Activated B cell treated with CpG ODN at 0.5 μM for 24 hours (primary cell): Measurements from ENCODE around the gene STYXL1. TPM values are rescaled to one million over a fixed set of nuclear protein-coding genes. Genes with fewer than 3 reads are reported as not detected.
"Not testable (repeated sequence)": the region's sequence is repeated elsewhere in the genome, so short reads cannot be mapped to it uniquely, and the experiment has no call there.

Experiments
- ATAC-seq: fragments of 200-7000 bp; cut with Tn5 transposase; one replicate; pipeline ENCODE4 v1.10.0; 2021; ENCODE audit warnings: low read depth, mild to moderate bottlenecking, moderate library complexity
- CTCF ChIA-PET: fragments of 350-600 bp; sonication (Branson Sonifier 250); formaldehyde crosslinking; loops from one replicate; lab custom pipeline; 2021; ENCODE audit warnings: antibody characterized with exemption; lab: Charles Lee
- POLR2A ChIA-PET: fragments of 350-600 bp; sonication (Branson Sonifier 250); formaldehyde crosslinking; loops from one replicate; lab custom pipeline; 2021; ENCODE audit warnings: antibody characterized with exemption; lab: Charles Lee
- DNase-seq: peaks from one replicate; pipeline ENCODE4 v3.0.0; 2022
- H3K27ac Mint-ChIP-seq: one replicate; pipeline ENCODE4 v1.8.0; 2020; ENCODE audit warnings: mixed read lengths
- H3K27me3 Mint-ChIP-seq: one replicate; pipeline ENCODE4 v1.8.0; 2021; ENCODE audit warnings: mixed read lengths
- H3K36me3 Mint-ChIP-seq: one replicate; pipeline ENCODE4 v1.8.0; 2021; ENCODE audit warnings: low read depth, mixed read lengths
- H3K4me1 Mint-ChIP-seq: one replicate; pipeline ENCODE4 v1.8.0; 2021; ENCODE audit warnings: mixed read lengths
- H3K4me3 Mint-ChIP-seq: one replicate; pipeline ENCODE4 v1.8.0; 2020; ENCODE audit warnings: mild to moderate bottlenecking, mixed read lengths
- H3K9me3 Mint-ChIP-seq: one replicate; pipeline ENCODE4 v1.8.0; 2020; ENCODE audit warnings: mixed read lengths
- intact Hi-C: fragments of 100-400 bp; cut with micrococcal nuclease; formaldehyde crosslinking; loops from one replicate; pipeline ENCODE4 v1.15.1; 2024
- total RNA-seq: library from RNA; stranded (reverse); gene quantifications from 2 replicates; pipeline ENCODE4 v1.2.3, GENCODE V29; 2022
- TF ChIP-seq, protein P1 (sequence below): fragments of 200-600 bp; IDR thresholded peaks from one replicate; pipeline ENCODE4 v1.8.0; 2022; ENCODE audit warnings: antibody characterized with exemption, mild to moderate bottlenecking

STYXL1 gene
- total RNA-seq, 1 donor from 2014 or later: 23.1 TPM

DNA sequence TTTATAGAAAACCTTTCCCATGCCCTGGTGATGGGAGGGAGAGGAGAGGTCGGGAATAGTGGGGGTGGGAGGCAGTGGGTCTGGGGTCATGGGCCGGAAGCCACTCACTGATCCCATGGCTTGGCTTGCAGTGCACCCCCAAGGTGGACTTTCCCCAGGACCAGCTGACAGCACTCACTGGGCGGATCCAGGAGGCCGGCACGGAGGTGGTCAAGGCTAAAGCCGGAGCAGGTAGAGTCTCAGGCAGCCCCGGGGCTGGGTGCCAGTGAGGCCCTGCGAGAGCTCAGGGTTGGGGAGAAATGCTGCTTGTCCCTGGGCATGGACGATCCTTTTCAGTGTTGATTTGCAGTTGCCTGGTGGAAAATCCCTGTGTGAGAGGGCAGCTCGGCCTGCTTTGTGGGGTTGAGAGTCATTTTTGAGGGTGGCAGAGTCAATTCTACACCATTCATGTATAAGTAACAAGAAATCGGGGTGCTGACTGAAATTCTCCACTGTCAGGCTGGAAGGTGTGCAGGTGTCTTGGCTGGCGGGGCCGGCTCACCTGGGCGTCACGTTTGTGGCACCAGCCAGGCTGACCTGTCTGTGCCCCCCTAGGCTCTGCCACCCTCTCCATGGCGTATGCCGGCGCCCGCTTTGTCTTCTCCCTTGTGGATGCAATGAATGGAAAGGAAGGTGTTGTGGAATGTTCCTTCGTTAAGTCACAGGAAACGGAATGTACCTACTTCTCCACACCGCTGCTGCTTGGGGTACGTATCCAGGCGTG lies 16.6 kb upstream of the STYXL1 start:
- Mint-ChIP-seq H3K4me3 (no peak overlapping the region), H3K27ac (no peak overlapping the region), H3K27me3 (no peaks in the 10 kb centered on the region), H3K4me1 (no peaks in the 10 kb centered on the region), H3K9me3 (no peaks in the 10 kb centered on the region), H3K36me3 (peaks cover 78% of the 10 kb centered on the region)
- TF ChIP-seq, protein P1, sequence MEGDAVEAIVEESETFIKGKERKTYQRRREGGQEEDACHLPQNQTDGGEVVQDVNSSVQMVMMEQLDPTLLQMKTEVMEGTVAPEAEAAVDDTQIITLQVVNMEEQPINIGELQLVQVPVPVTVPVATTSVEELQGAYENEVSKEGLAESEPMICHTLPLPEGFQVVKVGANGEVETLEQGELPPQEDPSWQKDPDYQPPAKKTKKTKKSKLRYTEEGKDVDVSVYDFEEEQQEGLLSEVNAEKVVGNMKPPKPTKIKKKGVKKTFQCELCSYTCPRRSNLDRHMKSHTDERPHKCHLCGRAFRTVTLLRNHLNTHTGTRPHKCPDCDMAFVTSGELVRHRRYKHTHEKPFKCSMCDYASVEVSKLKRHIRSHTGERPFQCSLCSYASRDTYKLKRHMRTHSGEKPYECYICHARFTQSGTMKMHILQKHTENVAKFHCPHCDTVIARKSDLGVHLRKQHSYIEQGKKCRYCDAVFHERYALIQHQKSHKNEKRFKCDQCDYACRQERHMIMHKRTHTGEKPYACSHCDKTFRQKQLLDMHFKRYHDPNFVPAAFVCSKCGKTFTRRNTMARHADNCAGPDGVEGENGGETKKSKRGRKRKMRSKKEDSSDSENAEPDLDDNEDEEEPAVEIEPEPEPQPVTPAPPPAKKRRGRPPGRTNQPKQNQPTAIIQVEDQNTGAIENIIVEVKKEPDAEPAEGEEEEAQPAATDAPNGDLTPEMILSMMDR: no peak
- intact Hi-C loops: no loop called here
- ChIA-PET POLR2A (no interaction called here), CTCF (no interaction called here)
- DNase-seq (no peak), ATAC-seq (no peak)

DNA sequence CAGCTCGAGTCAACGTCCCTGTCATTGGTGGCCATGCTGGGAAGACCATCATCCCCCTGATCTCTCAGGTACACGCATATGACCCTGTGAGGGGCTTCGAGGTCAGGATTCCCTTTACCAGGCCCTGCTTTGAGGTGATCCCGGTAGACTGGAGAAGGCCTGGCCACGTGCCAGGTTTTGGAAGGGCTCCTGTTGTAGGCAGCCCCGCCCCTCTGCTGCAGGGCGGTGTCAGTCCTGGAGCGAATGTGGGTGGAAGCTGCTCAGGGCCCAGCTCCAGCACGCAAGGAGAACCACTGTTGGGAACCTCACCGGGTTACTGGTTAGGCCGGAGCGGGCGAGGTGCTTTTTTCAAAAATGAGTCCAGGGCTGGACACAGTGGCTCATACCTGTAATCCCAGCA lies 15.7 kb upstream of the STYXL1 start:
- Mint-ChIP-seq H3K4me3 (no peak overlapping the region), H3K4me1 (no peaks in the 10 kb centered on the region), H3K27me3 (no peaks in the 10 kb centered on the region), H3K27ac (no peak overlapping the region), H3K9me3 (no peaks in the 10 kb centered on the region), H3K36me3 (peaks cover 87% of the 10 kb centered on the region)
- intact Hi-C loops: no loop called here
- TF ChIP-seq, protein P1: no peak
- no peak for ATAC-seq
- ChIA-PET POLR2A (no interaction called here), CTCF (no interaction called here)
- no peak for DNase-seq

DNA sequence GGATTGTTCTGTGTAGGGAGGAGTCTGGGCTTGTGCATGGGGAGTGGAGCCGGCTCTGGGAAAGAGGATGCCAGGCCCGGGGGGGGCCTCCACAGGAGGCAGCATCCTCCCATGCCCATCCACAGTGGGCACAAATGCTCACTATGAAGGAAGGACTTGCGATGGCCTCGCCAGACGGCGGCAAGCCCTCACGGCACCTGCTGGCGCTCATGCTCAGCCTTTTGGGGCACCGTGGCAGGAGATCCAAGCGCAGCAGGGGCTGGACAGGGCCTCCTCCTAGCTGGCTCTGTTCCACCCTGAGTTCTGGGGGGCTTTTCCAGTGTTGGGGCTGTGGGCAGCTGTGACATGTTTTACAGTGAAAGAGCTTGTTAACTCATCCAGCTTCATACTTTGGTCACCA lies 15.3 kb upstream of the STYXL1 start:
- Mint-ChIP-seq H3K27me3 (no peaks in the 10 kb centered on the region), H3K4me3 (no peak overlapping the region), H3K27ac (no peak overlapping the region), H3K9me3 (no peaks in the 10 kb centered on the region), H3K4me1 (no peaks in the 10 kb centered on the region), H3K36me3 (peaks cover 91% of the 10 kb centered on the region)
- ChIA-PET POLR2A (no interaction called here), CTCF (no interaction called here)
- TF ChIP-seq, protein P1: no peak
- intact Hi-C loops: no loop called here
- no peak for DNase-seq
- no peak for ATAC-seq

DNA sequence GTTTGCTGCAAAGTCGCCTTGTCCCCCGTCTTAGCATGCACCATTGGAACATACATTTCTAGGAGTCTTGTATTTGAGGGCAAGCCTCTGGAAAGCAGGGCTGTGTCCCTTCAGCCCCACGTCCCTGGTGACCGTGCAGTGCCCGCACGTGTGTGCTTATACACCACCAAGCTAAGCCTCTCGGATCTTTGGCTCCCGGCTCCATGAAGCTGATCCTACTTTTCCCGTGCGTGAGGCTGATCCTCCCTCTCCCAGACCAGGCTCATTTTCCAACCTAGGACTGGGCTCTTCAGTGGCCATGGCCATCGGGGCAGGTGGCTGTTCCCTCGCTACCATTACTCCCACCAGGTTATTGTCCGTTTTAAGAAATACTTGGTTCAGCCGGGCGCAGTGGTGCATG lies 14.5 kb upstream of the STYXL1 start:
- ChIA-PET CTCF (no interaction called here), POLR2A (no interaction called here)
- Mint-ChIP-seq H3K4me1 (no peaks in the 10 kb centered on the region), H3K9me3 (no peaks in the 10 kb centered on the region), H3K36me3 (peaks cover 95% of the 10 kb centered on the region), H3K27ac (no peak overlapping the region), H3K27me3 (no peaks in the 10 kb centered on the region), H3K4me3 (no peak overlapping the region)
- TF ChIP-seq, protein P1: no peak
- no peak for ATAC-seq
- intact Hi-C loops: no loop called here
- no peak for DNase-seq

DNA sequence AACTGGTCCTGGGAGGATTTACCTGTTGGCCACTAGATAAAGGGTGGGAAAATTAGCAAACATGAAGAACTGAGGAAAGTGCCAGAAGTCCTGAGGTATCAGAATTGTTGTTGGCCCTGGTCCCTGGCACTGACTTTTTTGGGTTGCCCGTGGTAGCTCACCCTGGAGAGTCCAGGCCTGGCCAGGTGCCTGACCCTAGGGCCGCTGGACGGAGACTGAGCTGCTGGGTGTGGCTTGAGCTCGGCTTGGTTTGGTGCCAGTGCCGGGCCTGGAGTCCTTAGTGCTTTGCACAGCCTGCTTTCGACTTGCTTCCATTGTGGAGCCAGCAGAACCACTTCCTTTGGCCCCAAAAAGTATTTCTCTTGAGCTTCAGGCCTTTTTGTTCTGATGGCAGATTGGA lies 13.0 kb upstream of the STYXL1 start:
- no peak overlapping the region for H3K4me3 Mint-ChIP-seq
- ChIA-PET CTCF (no interaction called here), POLR2A (no interaction called here)
- no peak overlapping the region for H3K27ac Mint-ChIP-seq
- no peaks in the 10 kb centered on the region for H3K4me1 Mint-ChIP-seq
- no peaks in the 10 kb centered on the region for H3K27me3 Mint-ChIP-seq
- DNase-seq (no peak), ATAC-seq (no peak)
- H3K9me3 Mint-ChIP-seq: no peaks in the 10 kb centered on the region
- H3K36me3 Mint-ChIP-seq: peaks cover 91% of the 10 kb centered on the region
- intact Hi-C loops: no loop called here
- TF ChIP-seq, protein P1: no peak

DNA sequence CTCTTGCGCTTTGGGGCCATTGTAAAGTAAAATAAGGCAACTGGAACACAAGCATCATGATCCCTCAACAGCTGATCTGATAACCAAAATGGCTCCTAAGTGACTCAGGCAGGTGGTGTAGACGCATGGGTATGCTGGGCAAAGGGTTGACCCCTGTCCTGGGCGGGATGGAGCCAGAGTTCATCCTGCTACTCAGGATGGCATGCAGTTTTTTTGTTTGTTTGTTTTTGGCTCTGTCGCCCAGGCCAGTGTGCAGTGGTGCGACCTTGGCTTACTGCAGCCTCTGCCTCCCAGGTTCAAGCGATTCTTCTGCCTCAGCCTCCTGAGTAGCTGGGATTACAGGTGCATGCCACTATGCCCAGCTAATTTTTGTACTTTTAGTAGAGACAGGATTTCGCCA lies 10.9 kb upstream of the STYXL1 start:
- CTCF ChIA-PET, H3K4me1 Mint-ChIP-seq, intact Hi-C loops, POLR2A ChIA-PET, DNase-seq, ATAC-seq, H3K9me3 Mint-ChIP-seq, H3K4me3 Mint-ChIP-seq, H3K27ac Mint-ChIP-seq, H3K27me3 Mint-ChIP-seq: not testable (repeated sequence)
- peaks cover 78% of the 10 kb centered on the region for H3K36me3 Mint-ChIP-seq
